ENCODE data around the gene KRTAP12-2.
"Not testable (repeated sequence)": the region's sequence is repeated elsewhere in the genome, so short reads cannot be mapped to it uniquely, and the experiment has no call there.

KRTAP12-2 gene

GRCh38 chr21:44702111-44702972 lies 35.6 kb upstream of the KRTAP12-2 start:
- peak; percentile 58 for DNase-seq

- peak; percentile 53 for DNase-seq
Measured at GRCh38 chr21:44701541-44701940, 34.8 kb upstream of the KRTAP12-2 start.

- peak; percentile 22 for DNase-seq
Measured at GRCh38 chr21:44701023-44701400, 34.3 kb upstream of the KRTAP12-2 start.

GRCh38 chr21:44700101-44701022 lies 33.6 kb upstream of the KRTAP12-2 start:
- DNase-seq = peak; percentile 53

GRCh38 chr21:44699502-44700001 lies 32.8 kb upstream of the KRTAP12-2 start:
- peak; percentile 51 for DNase-seq

- DNase-seq = peak; percentile 50
Measured at GRCh38 chr21:44697811-44698734, 31.3 kb upstream of the KRTAP12-2 start.

GRCh38 chr21:44697172-44697810 lies 30.6 kb upstream of the KRTAP12-2 start, which contains the start of gene KRTAP10-12:
KRTAP10-12 (plus strand) TSS chr21:44697172; CDS start chr21:44697202, 30 bp downstream.
- DNase-seq = peak; percentile 2

- DNase-seq = peak; percentile 46
Measured at GRCh38 chr21:44696572-44696971, 29.8 kb upstream of the KRTAP12-2 start.

GRCh38 chr21:44695641-44696040 lies 28.9 kb upstream of the KRTAP12-2 start:
- DNase-seq = peak; percentile 49

GRCh38 chr21:44695184-44695583 lies 28.5 kb upstream of the KRTAP12-2 start:
- peak; percentile 34 for DNase-seq

- peak; percentile 33 for DNase-seq
Measured at GRCh38 chr21:44694776-44695175, 28.0 kb upstream of the KRTAP12-2 start.

GRCh38 chr21:44692798-44693512 lies 26.2 kb upstream of the KRTAP12-2 start:
- no peak for DNase-seq

- no peak for DNase-seq
Measured at GRCh38 chr21:44691686-44692085, 25.0 kb upstream of the KRTAP12-2 start.

- DNase-seq = not testable (repeated sequence)
Measured at GRCh38 chr21:44689740-44690139, 23.0 kb upstream of the KRTAP12-2 start.

GRCh38 chr21:44687671-44688070 lies 20.9 kb upstream of the KRTAP12-2 start:
- peak; percentile 16 for DNase-seq

GRCh38 chr21:44686843-44687561 lies 20.3 kb upstream of the KRTAP12-2 start:
- peak; percentile 34 for DNase-seq

GRCh38 chr21:44686000-44686781 lies 19.5 kb upstream of the KRTAP12-2 start:
- DNase-seq = peak; percentile 59

- DNase-seq = peak; percentile 51
Measured at GRCh38 chr21:44685050-44685449, 18.3 kb upstream of the KRTAP12-2 start.

- DNase-seq = peak; percentile 13
Measured at GRCh38 chr21:44684483-44684882, 17.8 kb upstream of the KRTAP12-2 start.

All from activated effector memory CD4-positive, alpha-beta T cell treated with anti-CD3 and anti-CD28 coated beads, Interleukin-2, amount 50 U/mL, for 16 hours (primary cell).